ENCODE results near the gene SSUH2.

The SSUH2 gene

GRCh38 chr3:8604006-8604405, 40.6 kb downstream of the SSUH2 start:
- no peaks in the 10 kb centered on the region for H3K27me3 ChIP-seq (ENCODE audit: insufficient read depth, poor library complexity, severe bottlenecking)
- TF ChIP-seq REST (IDR thresholded peaks at IDR 0.05; ENCODE audit: insufficient replicate concordance, low read depth) (no peak), CTCF (IDR thresholded peaks at IDR 0.05; ENCODE audit: insufficient read depth, low read length) (no peak), GABPA (IDR thresholded peaks at IDR 0.05; ENCODE audit: low read depth) (no peak), POLR2AphosphoS5 (IDR thresholded peaks at IDR 0.05; ENCODE audit: low read depth) (no peak), SPI1 (IDR thresholded peaks at IDR 0.05; ENCODE audit: borderline replicate concordance, low read depth) (no peak)
- DNase-seq (ENCODE audit: low read depth in 1 of 2, low spot score in 1 of 2) = no peak
- H3K4me3 ChIP-seq (replicated peaks; ENCODE audit: insufficient read depth, low read length) = no peak overlapping the region
- H3K27ac ChIP-seq (replicated peaks) = no peak overlapping the region

- H3K4me3 ChIP-seq (replicated peaks; ENCODE audit: insufficient read depth, low read length) = no peak overlapping the region
- H3K27ac ChIP-seq (replicated peaks) = no peak overlapping the region
- no peaks in the 10 kb centered on the region for H3K27me3 ChIP-seq (ENCODE audit: insufficient read depth, poor library complexity, severe bottlenecking)
- TF ChIP-seq GABPA (IDR thresholded peaks at IDR 0.05; ENCODE audit: low read depth) (no peak), CTCF (IDR thresholded peaks at IDR 0.05; ENCODE audit: insufficient read depth, low read length) (no peak), SPI1 (IDR thresholded peaks at IDR 0.05; ENCODE audit: borderline replicate concordance, low read depth) (no peak), REST (IDR thresholded peaks at IDR 0.05; ENCODE audit: insufficient replicate concordance, low read depth) (no peak), POLR2AphosphoS5 (IDR thresholded peaks at IDR 0.05; ENCODE audit: low read depth) (no peak)
- no peak for DNase-seq (ENCODE audit: low read depth in 1 of 2, low spot score in 1 of 2)
Measured at GRCh38 chr3:8603115-8603710, 41.4 kb downstream of the SSUH2 start.

- Histone ChIP-seq H3K27me3 (ENCODE audit: insufficient read depth, poor library complexity, severe bottlenecking) (no peaks in the 10 kb centered on the region), H3K27ac (replicated peaks) (no peak overlapping the region), H3K4me3 (replicated peaks; ENCODE audit: insufficient read depth, low read length) (no peak overlapping the region)
- TF ChIP-seq GABPA (IDR thresholded peaks at IDR 0.05; ENCODE audit: low read depth) (no peak), SPI1 (IDR thresholded peaks at IDR 0.05; ENCODE audit: borderline replicate concordance, low read depth) (no peak), CTCF (IDR thresholded peaks at IDR 0.05; ENCODE audit: insufficient read depth, low read length) (no peak), POLR2AphosphoS5 (IDR thresholded peaks at IDR 0.05; ENCODE audit: low read depth) (no peak), REST (IDR thresholded peaks at IDR 0.05; ENCODE audit: insufficient replicate concordance, low read depth) (no peak)
- no peak for DNase-seq (ENCODE audit: low read depth in 1 of 2, low spot score in 1 of 2)
Measured at GRCh38 chr3:8600457-8600856, 44.1 kb downstream of the SSUH2 start.

Data from HL-60 (cell line).